Activated CD8-positive, alpha-beta memory T cell treated with anti-CD3 and anti-CD28 coated beads, Interleukin-2, amount 10 ng/mL, durations not matched to agents 7 days and 5 days (primary cell): ENCODE data around the gene HSCB. TPM values are rescaled to one million over a fixed set of nuclear protein-coding genes. Genes with fewer than 3 reads are reported as not detected.
"Not testable (repeated sequence)": the region's sequence is repeated elsewhere in the genome, so short reads cannot be mapped to it uniquely, and the experiment has no call there.

Source experiments
- ATAC-seq: fragments of 150-1000 bp; cut with Tn5 transposase; one replicate; pipeline ENCODE4 v1.10.0; 2021; ENCODE audit warnings: moderate library complexity
- CTCF ChIA-PET: fragments of 350-600 bp; sonication (Branson Sonifier 250); formaldehyde crosslinking; loops from one replicate; lab custom pipeline; 2021; ENCODE audit warnings: antibody characterized with exemption; lab: Charles Lee
- DNase-seq: peaks from one replicate; pipeline ENCODE4 v3.0.0-alpha.2; 2020
- H3K27ac Mint-ChIP-seq: one replicate; pipeline ENCODE4 v1.8.0; 2021; ENCODE audit warnings: mild to moderate bottlenecking, mixed read lengths
- H3K27me3 Mint-ChIP-seq: one replicate; pipeline ENCODE4 v1.8.0; 2021; ENCODE audit warnings: mixed read lengths
- H3K36me3 Mint-ChIP-seq: one replicate; pipeline ENCODE4 v1.8.0; 2021; ENCODE audit warnings: mild to moderate bottlenecking, mixed read lengths
- H3K4me1 Mint-ChIP-seq: one replicate; pipeline ENCODE4 v1.8.0; 2021; ENCODE audit warnings: mixed read lengths
- H3K4me3 Mint-ChIP-seq: one replicate; pipeline ENCODE4 v1.8.0; 2021; ENCODE audit warnings: mild to moderate bottlenecking, moderate library complexity, mixed read lengths
- H3K9me3 Mint-ChIP-seq: one replicate; pipeline ENCODE4 v1.8.0; 2022; ENCODE audit warnings: low read depth, mixed read lengths
- total RNA-seq, 2 experiments: library from RNA; stranded (reverse); gene quantifications; one replicate each; pipeline ENCODE4 v1.2.3, GENCODE V29; 2021

The HSCB gene
- 10 to 100 TPM; 17.6 to 19.2 TPM for total RNA-seq

- peaks cover 50% of the 10 kb centered on the region for H3K4me1 Mint-ChIP-seq
- peak within 1 kb of the TSS; percentile 85 for H3K4me3 Mint-ChIP-seq
- CTCF ChIA-PET: interaction anchor here (0.8 to 1.8 kb wide), 4 partner anchors 27 to 412 kb away, joined by 3 to 10 read pairs (median 4); partner anchors contain the start of gene CCDC117
- DNase-seq (peak; percentile 100), ATAC-seq (peak; percentile 92)
- H3K27ac Mint-ChIP-seq: peak within 1 kb of the TSS; percentile 90
- H3K36me3 Mint-ChIP-seq: peaks cover 39% of the 10 kb centered on the region
- no peaks in the 10 kb centered on the region for H3K27me3 Mint-ChIP-seq
- H3K9me3 Mint-ChIP-seq: no peaks in the 10 kb centered on the region
Measured at GRCh38 chr22:28741785-28742561, at the start of gene HSCB, which contains the start of gene CHEK2. Gene HSCB, plus strand, starts transcription at chr22:28742039. Its CDS starts 57 bp downstream, at chr22:28742096. Gene CHEK2, minus strand, starts transcription at chr22:28741820. Its CDS starts 7,099 bp downstream, at chr22:28734721.

- DNase-seq, H3K27me3 Mint-ChIP-seq, H3K4me3 Mint-ChIP-seq, H3K27ac Mint-ChIP-seq, CTCF ChIA-PET, H3K9me3 Mint-ChIP-seq, ATAC-seq, H3K4me1 Mint-ChIP-seq: not testable (repeated sequence)
- peaks cover 24% of the 10 kb centered on the region for H3K36me3 Mint-ChIP-seq
Measured at GRCh38 chr22:28693041-28693760, 48.6 kb upstream of the HSCB start.

GRCh38 chr22:28702891-28703290 is 38.9 kb upstream of the HSCB start:
- no peak overlapping the region for H3K27ac Mint-ChIP-seq
- no peaks in the 10 kb centered on the region for H3K4me1 Mint-ChIP-seq
- H3K9me3 Mint-ChIP-seq: no peaks in the 10 kb centered on the region
- DNase-seq: no peak
- CTCF ChIA-PET: interaction anchor here (1.0 kb wide), 1 partner anchor 153 kb away, joined by 3 read pairs; no protein-coding TSS in a partner anchor
- ATAC-seq: no peak
- H3K4me3 Mint-ChIP-seq: no peak overlapping the region
- peaks cover 20% of the 10 kb centered on the region for H3K36me3 Mint-ChIP-seq
- H3K27me3 Mint-ChIP-seq: no peaks in the 10 kb centered on the region

- no peak overlapping the region for H3K4me3 Mint-ChIP-seq
- no peaks in the 10 kb centered on the region for H3K27me3 Mint-ChIP-seq
- H3K27ac Mint-ChIP-seq: no peak overlapping the region
- CTCF ChIA-PET: interaction anchor here (1.0 kb wide), 1 partner anchor 152 kb away, joined by 3 read pairs; no protein-coding TSS in a partner anchor
- DNase-seq (no peak), ATAC-seq (no peak)
- no peaks in the 10 kb centered on the region for H3K9me3 Mint-ChIP-seq
- no peaks in the 10 kb centered on the region for H3K4me1 Mint-ChIP-seq
- peaks cover 24% of the 10 kb centered on the region for H3K36me3 Mint-ChIP-seq
Measured at GRCh38 chr22:28703436-28703835, 38.4 kb upstream of the HSCB start.

- peaks cover 36% of the 10 kb centered on the region for H3K36me3 Mint-ChIP-seq
- ATAC-seq (no peak), DNase-seq (no peak)
- no peaks in the 10 kb centered on the region for H3K27me3 Mint-ChIP-seq
- no peak overlapping the region for H3K27ac Mint-ChIP-seq
- H3K4me3 Mint-ChIP-seq: no peak overlapping the region
- no peaks in the 10 kb centered on the region for H3K9me3 Mint-ChIP-seq
- CTCF ChIA-PET: no interaction called here
- peaks cover 11% of the 10 kb centered on the region for H3K4me1 Mint-ChIP-seq
Measured at GRCh38 chr22:28706845-28707244, 35.0 kb upstream of the HSCB start.

GRCh38 chr22:28710107-28710506 is 31.7 kb upstream of the HSCB start:
- H3K4me3 Mint-ChIP-seq: no peak overlapping the region
- DNase-seq: no peak
- H3K27ac Mint-ChIP-seq: no peak overlapping the region
- peaks cover 46% of the 10 kb centered on the region for H3K36me3 Mint-ChIP-seq
- no peaks in the 10 kb centered on the region for H3K9me3 Mint-ChIP-seq
- CTCF ChIA-PET: interaction anchor here (1.1 to 1.3 kb wide), 2 partner anchors 63 to 109 kb away, joined by 3 read pairs; no protein-coding TSS in a partner anchor
- H3K4me1 Mint-ChIP-seq: peaks cover 35% of the 10 kb centered on the region
- ATAC-seq: no peak
- H3K27me3 Mint-ChIP-seq: no peaks in the 10 kb centered on the region

GRCh38 chr22:28710576-28711191 is 31.2 kb upstream of the HSCB start:
- H3K27ac Mint-ChIP-seq: no peak overlapping the region
- peaks cover 35% of the 10 kb centered on the region for H3K4me1 Mint-ChIP-seq
- ATAC-seq: no peak
- H3K36me3 Mint-ChIP-seq: peaks cover 47% of the 10 kb centered on the region
- CTCF ChIA-PET: interaction anchor here (1.1 to 1.3 kb wide), 3 partner anchors 19 to 110 kb away, joined by 3 read pairs; no protein-coding TSS in a partner anchor
- H3K27me3 Mint-ChIP-seq: no peaks in the 10 kb centered on the region
- no peak for DNase-seq
- H3K4me3 Mint-ChIP-seq: no peak overlapping the region
- no peaks in the 10 kb centered on the region for H3K9me3 Mint-ChIP-seq

GRCh38 chr22:28711341-28711740 is 30.5 kb upstream of the HSCB start:
- CTCF ChIA-PET: interaction anchor here (1.1 to 1.3 kb wide), 3 partner anchors 19 to 111 kb away, joined by 3 read pairs; no protein-coding TSS in a partner anchor
- Mint-ChIP-seq H3K4me1 (peaks cover 35% of the 10 kb centered on the region), H3K4me3 (no peak overlapping the region), H3K9me3 (no peaks in the 10 kb centered on the region), H3K27ac (peak overlapping the region; percentile 41), H3K36me3 (peaks cover 45% of the 10 kb centered on the region), H3K27me3 (no peaks in the 10 kb centered on the region)
- DNase-seq (no peak), ATAC-seq (no peak)

GRCh38 chr22:28711820-28712777 is 29.7 kb upstream of the HSCB start:
- DNase-seq (no peak), ATAC-seq (no peak)
- H3K36me3 Mint-ChIP-seq: peaks cover 47% of the 10 kb centered on the region
- no peaks in the 10 kb centered on the region for H3K9me3 Mint-ChIP-seq
- CTCF ChIA-PET: interaction anchor here (0.5 to 1.6 kb wide), 4 partner anchors 12 to 196 kb away, joined by 3 to 4 read pairs (median 3); no protein-coding TSS in a partner anchor
- H3K27ac Mint-ChIP-seq: no peak overlapping the region
- no peaks in the 10 kb centered on the region for H3K27me3 Mint-ChIP-seq
- no peak overlapping the region for H3K4me3 Mint-ChIP-seq
- peaks cover 37% of the 10 kb centered on the region for H3K4me1 Mint-ChIP-seq

GRCh38 chr22:28714043-28714628 is 27.7 kb upstream of the HSCB start:
- peak; percentile 73 for ATAC-seq
- Mint-ChIP-seq H3K4me3 (no peak overlapping the region), H3K9me3 (no peaks in the 10 kb centered on the region), H3K36me3 (peaks cover 45% of the 10 kb centered on the region), H3K4me1 (peaks cover 43% of the 10 kb centered on the region), H3K27me3 (no peaks in the 10 kb centered on the region), H3K27ac (peak overlapping the region; percentile 62)
- CTCF ChIA-PET: interaction anchor here (1.6 kb wide), 1 partner anchor 193 kb away, joined by 3 read pairs; no protein-coding TSS in a partner anchor
- no peak for DNase-seq

- no peaks in the 10 kb centered on the region for H3K9me3 Mint-ChIP-seq
- peaks cover 43% of the 10 kb centered on the region for H3K4me1 Mint-ChIP-seq
- DNase-seq: no peak
- no peak overlapping the region for H3K4me3 Mint-ChIP-seq
- no peak for ATAC-seq
- H3K36me3 Mint-ChIP-seq: peaks cover 48% of the 10 kb centered on the region
- H3K27ac Mint-ChIP-seq: no peak overlapping the region
- no peaks in the 10 kb centered on the region for H3K27me3 Mint-ChIP-seq
- CTCF ChIA-PET: no interaction called here
Measured at GRCh38 chr22:28715611-28716010, 26.2 kb upstream of the HSCB start.

- CTCF ChIA-PET: no interaction called here
- Mint-ChIP-seq H3K27ac (no peak overlapping the region), H3K4me3 (no peak overlapping the region), H3K36me3 (peaks cover 44% of the 10 kb centered on the region), H3K27me3 (no peaks in the 10 kb centered on the region), H3K9me3 (no peaks in the 10 kb centered on the region), H3K4me1 (peaks cover 34% of the 10 kb centered on the region)
- no peak for ATAC-seq
- no peak for DNase-seq
Measured at GRCh38 chr22:28716686-28717085, 25.2 kb upstream of the HSCB start.
